Stimulated activated CD8-positive, alpha-beta memory T cell treated with anti-CD3 and anti-CD28 coated beads, Interleukin-2, amount 100 ng/mL, for 1 hour (primary cell): ENCODE measurements around the gene RUNX1.

Experiments used
- DNase-seq, 2 donors: peaks; one replicate each; pipeline ENCODE4 v3.0.0-alpha.2; 2020; ENCODE audit warnings: low read depth in 2 of 2

The RUNX1 gene

DNA sequence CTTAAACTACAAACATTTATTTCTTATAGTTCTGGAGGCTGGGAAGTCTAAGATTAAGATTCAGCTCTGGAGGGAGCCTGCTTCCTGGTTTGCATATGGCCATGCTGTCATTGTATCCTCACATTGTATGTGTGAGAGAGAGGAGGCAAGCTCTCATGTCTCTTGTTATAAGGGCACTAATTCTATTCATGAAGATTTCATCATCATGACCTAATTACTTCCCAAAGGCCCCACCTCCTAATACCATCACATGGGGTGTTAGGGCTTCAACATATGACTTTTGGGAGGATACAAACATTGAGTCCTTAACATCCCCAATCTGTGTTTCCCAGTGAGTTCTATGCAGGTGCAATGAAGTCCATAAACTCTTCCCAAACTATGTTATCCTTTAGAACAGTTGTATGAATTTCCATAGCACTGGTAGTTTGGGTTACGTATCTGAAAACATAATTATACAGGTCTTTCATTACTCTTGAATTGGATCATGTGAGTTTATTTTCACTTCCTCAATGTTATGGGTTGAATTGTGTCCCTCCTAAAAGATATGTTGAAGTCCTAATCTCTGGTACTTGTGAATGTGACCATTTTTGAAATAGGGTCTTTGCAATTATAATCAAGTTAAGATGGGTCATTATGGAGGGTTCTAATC, 124.2 kb downstream of the RUNX1 start:
- no peak for DNase-seq

DNA sequence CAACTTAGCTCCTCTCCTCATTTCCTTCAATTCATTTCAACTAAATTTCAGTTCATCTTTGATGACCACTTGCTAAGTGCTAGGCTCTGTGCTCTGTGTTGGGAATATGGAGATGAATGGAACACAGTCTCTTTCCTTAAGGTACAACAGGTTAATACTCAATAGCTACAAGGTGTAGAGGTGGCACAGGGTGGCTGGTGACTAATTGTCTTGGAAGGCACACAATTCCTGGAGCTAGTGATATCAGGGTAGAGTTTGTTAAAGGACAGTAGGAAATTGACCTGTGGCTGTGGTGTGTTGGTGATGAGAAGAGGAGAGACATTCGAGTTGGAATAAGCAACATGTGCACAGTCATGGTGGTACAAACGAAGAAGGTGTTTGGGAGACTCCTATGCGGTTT, 124.9 kb downstream of the RUNX1 start:
- no peak for DNase-seq

DNA sequence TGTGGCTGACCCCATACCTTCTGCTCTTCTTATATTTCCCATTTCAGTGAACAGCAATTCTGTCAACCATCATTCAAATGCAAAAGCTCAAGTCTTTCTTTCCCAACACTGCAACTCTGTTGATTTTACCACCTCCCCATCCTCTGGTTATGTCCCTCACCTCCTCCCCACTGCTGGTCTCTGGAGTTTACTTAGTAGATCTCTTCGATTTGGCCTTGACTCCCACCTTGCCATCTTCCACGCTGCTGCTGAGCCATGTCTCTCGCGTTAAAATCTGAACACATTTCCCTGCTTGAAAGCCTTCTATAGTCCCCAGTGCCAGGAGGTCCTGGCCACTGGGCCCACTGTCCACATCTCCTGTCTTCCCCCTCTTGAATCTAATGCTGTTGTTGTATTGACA, 125.5 kb downstream of the RUNX1 start:
- no peak for DNase-seq

DNA sequence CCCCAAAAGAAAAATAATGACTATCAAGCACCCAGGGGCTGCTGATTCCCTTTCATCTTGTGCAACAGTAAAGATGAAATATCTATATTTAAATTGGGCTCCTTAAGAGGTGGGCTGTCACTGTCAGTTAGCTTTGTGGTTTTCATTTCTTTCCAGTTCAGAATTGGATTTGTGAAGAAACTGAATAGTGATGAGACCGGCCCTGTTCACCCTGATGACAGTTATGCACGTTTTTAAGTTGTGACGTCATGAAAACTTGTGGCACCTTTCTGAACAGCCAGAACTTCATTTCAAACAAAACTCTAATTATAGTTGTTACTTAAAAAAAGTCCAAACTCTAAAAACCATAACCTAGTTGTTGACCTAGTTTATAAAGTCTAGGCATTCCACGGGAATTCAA, 125.9 kb downstream of the RUNX1 start:
- DNase-seq = no peak

DNA sequence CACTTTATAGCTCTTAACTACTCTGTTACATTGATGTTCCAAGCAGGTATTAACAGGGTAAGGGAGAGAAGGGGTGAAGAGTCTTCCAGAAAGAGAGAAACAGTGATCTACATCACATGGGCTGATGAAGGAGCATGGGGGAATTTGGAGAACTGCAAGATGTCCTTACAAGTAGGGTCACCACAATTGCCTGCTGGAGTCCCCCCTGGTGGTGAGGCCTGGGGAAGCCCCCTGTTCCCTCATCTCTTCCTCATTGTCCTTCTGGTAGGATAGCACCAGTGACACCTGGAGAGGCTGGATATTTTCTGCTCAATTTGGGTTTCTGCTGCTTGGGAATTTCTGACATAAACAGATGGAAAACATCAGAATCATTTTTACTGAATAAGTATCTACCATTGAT, 126.6 kb downstream of the RUNX1 start:
- DNase-seq = no peak

DNA sequence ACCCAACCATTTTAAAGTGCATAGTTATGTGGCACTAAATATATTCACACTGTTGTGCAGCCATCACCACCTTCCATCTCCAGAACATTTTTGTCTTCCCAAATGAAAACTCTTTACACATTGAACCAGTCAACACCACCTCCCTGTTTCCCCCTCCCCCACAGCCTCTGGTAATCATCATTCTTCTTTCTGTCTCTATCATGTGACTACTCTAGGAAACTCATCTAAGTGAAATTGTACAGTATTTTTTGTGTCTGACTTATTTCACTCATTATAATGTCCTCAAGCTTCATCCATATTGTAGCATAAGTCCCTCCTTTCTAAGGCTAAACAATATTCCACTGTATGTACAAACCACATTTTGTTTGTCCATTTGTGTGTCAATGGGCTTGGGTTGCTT, 128.0 kb downstream of the RUNX1 start:
- no peak for DNase-seq

DNA sequence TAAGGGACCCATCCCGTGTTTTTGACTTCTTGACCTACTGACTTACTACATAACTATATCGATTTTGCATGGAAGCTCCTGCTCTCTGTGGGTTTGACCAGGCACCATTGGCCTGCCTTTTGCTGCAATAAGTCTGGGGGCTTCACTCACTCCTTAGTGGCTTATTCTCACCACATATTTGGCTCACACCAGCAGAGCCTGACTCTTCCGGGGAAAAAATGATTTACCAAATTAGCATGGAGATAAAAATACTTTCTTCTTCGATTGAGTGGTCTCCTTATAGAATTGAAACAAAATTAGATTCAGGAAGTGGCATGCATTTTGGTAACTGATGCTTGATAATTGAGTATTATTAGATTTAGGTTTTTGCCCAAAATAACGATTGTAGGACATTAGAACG, 129.7 kb downstream of the RUNX1 start:
- DNase-seq = no peak

DNA sequence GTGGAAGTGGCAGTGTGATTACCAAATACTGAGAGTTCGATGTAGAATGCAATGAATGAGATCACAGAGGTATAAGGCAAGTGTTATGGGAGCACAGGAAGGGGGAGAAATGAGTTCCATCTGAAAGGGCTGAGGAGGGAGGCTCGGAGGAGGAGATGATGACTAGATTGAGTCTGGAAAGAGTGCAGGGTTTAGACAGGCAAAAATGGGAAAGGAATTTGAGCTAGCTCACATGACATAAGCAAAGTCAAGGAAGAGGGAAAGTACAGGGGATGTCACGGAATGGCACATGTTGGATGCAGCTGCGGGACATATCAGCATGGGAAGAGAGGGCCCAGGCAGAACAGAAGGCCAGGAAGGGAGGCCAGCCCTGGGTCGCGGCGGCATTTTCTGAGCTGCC, 132.7 kb downstream of the RUNX1 start:
- DNase-seq = no peak

DNA sequence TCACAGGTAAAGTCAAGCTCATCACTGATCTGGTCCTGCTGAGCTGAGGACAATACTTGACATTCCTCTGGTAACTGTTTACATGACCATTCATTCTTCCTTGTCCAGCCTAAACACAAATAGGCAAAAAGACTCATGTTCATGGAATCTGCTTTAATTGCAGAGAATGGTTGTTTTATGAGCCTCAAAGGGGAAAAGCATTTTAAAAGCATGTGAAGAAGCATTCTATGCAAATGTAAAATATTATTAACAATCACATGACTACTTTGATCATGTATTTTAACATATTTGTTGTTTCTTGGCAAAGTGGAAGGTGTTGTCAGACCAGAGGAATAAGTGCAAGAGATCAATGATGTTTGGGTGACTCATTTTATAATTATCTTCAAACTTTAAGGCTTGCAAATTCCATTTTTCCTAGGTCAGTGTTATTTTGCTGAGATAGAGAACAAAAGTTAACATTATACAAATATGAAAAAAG, 133.7 kb downstream of the RUNX1 start:
- no peak for DNase-seq

DNA sequence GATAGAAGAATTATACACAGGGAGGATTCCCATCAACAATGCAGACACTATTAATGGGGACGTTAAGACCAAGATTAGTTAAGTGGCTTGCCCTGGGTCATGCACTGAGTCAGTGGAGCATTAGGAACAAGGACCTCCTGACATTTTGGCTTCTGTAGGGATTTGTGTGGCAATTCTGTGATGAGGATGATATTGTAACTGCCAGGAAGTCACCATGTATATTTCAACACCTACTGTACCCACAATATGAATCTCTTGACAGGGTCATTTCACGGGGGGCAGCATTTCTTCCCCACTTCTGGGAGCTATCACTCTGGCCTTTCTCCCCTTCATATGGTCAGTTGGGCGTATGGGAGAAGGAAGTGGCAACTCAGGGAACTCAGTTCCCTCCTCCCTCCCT, 134.9 kb downstream of the RUNX1 start:
- DNase-seq = no peak

DNA sequence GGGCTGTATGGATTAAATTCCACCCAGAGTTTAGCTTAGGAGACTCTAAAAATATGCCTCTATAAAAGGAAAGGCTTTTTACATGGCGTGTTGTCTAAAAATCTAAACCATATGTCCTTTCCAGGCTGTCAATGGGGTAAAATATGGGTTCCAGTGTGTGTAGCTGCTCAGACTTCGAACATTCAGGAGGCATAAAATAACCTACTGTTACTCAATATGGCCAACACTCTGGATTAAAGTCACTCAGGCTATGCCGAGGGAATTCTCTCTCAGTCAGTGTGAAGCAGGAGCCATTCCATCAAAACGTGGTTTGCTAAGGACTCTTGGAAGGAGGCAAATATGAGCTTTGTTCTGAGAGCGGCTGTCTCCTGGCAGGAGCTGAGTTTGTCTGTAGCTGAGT, 135.3 kb downstream of the RUNX1 start:
- no peak for DNase-seq

DNA sequence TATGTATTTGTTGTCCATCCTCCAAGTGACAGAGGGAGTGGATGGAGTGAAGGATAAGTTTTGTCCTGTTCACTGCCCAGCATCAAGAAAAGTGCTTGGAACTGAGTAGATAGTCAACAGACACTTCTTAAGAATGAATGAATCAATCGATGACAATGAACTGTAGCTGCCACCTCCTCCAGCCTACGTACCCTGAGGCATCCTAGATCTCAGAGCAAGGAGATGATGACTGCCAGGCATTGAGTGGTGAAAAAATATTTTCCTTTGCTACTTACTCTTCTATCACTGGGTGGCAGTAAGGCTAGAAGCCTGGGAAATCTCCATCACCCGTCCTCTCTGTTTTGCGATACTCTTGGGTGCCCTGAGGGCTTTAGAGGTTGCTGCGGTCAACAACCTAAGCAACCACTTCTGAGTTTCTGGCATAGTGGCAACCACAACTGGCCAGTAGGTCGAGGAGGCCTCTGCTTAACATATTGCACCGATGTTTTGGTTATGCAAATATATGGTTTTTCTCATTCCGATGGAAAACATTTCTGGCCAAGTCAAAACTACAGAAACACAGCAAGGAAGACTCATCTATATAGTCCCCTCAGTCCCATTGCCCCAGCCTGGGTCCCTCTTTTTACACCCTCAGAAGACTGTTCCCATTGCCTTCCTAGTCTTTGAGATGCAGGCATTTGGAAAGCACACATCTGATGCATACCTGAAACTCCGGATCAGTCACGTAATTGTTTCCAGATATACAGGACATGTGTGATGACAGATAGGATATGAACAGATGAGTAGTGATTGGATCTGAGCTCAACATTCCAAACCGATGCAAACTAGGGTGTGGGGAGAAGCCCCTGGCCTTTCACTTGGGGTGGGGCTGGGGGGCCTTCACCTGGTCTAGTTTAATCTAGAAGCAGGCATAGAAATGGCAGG, 136.8 kb downstream of the RUNX1 start:
- DNase-seq = no peak

DNA sequence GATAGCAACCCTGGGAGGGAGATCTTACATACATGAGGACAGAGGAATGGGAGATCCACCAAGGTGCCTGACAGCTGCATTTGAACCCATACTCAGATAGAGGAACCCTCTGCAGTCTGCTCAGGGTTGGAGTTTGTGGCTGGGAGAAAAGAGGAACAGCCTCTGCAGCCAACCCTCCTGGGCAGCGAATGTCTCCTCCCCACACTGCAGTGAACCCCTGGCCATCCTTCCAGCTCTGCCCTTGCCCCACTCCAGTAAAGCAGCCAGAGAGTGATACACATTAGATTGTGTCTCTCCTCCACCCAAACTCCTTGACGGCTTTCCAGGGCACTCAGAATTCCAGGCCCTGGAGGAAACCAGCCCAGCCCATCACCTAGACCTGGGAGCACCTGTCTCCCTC, 137.7 kb downstream of the RUNX1 start:
- no peak for DNase-seq

DNA sequence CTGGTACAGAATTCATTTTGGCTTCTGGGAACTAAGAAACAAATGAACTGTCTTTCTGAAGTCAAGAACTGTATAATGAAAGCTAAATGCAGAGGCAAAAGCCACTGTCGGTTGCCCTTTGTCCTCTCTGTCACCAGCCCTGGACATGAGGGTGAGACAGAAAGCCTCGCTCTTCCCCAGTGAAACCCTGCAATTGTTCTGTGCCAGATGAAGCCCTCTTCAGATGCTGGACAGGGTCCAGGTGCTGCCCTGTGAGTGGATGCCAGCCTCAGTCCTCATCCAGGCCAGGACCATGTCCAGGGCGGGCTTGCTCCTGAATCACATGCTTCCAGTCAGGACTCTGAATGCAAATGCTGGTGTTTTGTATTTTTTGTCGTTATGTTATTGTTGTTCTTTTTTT, 138.7 kb downstream of the RUNX1 start:
- no peak for DNase-seq

DNA sequence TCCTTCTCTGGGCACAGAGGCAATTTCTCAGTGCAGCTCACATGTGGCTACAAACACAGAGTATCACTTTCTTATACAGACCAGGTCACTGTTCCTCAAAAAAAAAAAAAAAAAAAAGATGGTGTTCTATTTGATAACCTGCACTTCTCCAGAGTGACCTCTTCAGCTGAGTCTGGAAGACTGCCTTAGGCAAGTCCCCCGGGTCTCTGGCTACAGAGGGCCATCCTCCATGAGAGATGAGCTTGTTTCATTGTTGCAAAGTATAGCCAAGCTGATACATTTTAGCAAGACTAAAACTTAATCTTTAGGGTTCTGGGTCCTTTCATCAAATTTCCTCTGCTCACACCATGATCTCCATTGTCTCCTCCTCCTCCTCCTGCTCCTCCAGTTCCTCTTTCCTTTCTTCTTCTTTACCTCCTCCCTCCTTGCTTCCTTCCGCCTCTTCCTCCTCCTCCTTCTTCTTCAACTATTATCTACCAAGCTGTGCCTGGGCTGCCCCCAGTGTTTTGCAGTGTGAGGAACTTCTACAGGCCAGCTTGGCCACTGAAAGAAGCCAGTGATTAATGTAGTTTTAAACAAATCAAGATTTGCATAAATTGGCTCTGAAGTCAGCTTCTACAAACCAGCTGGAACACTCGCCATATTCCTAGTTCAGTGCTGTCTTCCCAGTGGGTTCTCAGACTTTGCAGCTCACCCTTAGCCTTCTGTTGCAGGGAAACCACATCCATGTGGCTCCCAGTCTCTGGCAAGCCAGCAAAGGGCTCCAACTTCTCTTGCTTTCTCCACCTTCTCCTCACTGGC, 139.4 kb downstream of the RUNX1 start:
- DNase-seq = no peak

DNA sequence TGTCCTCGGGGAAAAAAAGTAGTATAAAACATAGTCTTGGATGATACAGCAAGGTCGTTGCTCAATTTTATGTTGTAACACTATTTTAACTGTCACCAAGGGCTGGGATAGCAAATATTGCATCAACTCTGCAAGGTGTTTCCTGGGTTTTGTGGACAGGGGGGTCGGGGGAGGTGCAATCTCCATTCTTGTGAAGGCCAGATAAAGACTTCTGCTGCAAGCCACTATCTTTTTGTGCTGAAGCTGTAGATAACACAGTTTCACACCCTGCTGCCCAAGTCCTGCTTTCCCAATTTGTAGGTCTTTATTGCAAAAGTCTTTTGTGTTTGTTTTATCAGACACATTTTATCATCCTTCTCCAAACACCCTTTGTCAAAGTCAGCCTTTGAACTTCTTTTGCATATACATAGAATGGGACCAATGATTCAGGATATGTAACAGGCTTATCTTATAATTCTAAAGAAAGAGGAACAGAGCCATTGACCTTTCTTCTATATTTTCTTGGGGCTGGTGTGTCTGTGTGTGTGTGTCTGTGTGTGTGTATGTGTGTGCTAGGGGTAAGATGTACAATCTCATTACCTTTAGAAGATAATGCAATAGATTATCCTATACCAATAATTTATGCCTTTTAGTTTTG, 140.6 kb downstream of the RUNX1 start:
- no peak for DNase-seq

DNA sequence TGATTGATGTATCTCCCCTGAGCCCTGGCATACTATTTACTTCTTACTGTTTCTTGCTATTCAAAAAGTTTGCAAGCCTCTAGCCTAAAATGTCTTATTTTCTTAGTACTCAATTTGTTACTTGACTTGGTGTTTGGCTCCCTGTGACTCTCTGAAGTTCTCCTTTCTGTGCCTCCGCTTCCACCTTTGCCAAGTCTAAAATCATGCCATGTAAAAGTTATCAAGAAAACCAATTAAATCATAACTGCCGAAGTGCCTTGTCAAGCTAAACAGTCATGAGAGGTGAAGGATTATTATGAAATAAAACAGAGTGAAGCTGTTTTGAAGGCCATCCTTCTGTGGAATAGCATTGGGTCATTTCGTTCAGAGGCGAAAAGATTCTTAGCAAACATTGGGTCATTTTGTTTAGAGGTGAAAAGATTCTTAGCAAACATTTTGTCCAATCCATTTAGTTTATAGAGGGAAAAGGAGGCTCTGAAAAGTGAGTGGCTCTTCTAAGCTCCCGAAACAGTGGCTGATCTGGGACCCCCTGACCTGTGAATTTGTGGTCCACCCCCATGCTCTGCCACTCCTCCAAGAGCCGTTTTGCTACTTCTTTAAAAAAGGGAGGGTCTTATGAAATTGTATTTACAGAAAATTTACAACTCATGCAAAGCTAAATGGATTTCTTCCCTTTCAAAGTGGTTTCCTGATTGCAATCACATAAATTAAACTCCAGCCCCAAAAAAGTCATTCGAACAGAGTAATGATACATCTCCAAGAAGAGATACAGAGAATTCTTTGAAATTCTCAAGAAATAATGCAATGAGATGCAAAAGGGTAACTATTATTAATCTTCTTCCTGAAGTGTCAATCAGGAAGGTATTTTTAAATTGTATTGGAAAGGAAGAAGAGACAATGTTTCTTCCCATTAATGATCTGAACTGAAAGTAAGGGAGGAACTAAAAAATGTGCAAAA, 141.4 kb downstream of the RUNX1 start:
- DNase-seq = no peak

DNA sequence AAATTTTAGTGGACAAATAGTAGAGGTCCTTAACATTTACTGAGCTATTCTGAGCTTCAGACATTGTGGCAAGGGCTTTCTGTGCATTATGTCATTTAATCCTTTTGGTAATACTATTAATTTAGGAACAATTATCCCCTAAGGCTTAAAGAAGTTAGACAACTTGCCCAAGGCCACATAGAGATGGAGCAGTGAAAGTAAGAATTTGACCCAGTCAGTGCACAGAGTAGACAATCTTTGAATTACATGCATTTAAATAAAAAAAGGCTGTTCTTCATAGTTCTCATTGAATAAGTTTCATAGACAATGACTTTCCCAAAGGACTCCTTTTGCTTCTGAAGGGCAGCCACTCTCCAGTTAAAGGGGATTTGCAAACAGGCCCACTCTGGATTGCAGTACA, 142.7 kb downstream of the RUNX1 start:
- no peak for DNase-seq

DNA sequence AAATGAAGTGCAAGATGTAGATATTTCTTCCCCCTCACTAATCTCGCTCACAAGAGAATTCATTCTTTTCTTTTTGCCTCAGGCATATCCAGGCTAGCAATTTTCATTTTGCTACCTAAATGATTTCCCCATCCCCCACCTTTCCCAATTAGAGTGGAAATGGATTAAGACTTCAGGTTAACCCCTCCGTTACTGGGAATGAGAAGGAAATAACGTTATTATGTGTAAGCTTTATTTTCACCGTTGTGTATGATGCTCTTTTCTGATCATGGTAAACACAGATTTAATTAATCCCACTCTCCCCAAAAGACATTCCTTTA, 143.9 kb downstream of the RUNX1 start:
- no peak for DNase-seq

DNA sequence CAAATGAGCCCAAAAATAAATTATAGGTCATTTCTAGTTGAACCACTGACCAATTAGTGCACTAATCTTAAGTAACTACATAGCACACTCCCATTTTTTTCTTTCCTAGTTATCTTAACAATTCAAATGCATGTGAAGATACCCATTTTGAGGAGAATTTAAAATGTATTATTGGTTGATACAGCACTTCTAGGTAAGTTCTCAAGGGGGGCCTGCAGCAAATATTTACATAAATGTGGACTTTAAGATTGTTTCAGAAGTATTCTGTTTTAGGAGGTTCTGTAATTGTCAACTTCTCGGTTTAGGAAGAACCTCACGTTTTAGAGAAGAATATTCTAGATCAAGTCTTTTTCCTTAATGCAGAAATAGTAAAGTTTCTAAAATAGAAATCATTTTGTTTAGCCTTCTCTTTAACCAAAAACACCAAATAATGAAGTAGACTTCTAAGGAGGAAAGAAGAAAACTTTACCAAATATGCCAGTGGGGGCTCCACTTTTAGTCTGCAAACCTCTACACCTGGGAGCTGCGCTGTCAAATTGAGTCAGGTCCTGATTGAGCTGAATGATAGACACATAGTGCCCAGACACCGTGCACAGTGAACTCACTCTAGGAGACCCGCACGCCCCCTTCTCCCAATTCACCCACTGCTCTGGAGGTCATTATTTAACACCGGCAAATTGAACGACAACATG, 144.4 kb downstream of the RUNX1 start:
- no peak for DNase-seq
